SU-DHL-6 (cell line): ENCODE measurements around the gene CCNJL.

Source experiments
- CTCF ChIP-seq: fragments of 200-600 bp; sonication (generic); IDR thresholded peaks from one replicate; pipeline ENCODE4 v1.5.1; 2017; ENCODE audit warnings: antibody characterized with exemption, mild to moderate bottlenecking, low read length, moderate library complexity; ENCODE audit not compliant: insufficient read depth, poor library complexity, severe bottlenecking
- EZH2phosphoT487 ChIP-seq: fragments of 200-600 bp; sonication (generic), shearing (Covaris generic); conservative IDR thresholded peaks from 2 replicates; pipeline ENCODE4 v1.6.1; 2018; ENCODE audit warnings: mild to moderate bottlenecking, antibody characterized with exemption, low read length, moderate library complexity, mixed read lengths

DNA sequence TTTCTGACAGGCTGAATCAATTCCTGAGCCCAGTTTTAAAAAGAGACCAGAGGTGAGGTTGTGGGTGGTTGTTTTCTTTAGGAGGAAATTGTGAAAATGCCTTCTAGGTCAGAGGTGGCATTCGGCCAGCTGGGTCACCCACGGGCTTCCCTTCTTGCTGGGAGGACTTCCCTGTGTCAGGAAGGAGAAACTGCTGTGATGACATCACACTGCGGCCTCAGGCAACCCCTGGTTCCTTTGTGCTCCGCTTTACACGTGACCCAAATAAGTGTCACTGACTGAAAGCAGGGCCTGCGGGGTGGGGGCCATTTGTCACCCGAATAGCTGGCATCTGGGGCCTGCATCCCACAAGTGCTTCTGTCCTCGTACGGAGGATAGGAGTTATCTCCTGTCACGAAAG is 43.3 kb downstream of the CCNJL start:
- TF ChIP-seq CTCF (no peak), EZH2phosphoT487 (no peak)
